ENCODE results near the gene RIN3. TPM values are rescaled to one million over a fixed set of nuclear protein-coding genes. Genes with fewer than 3 reads are reported as not detected.

Gene RIN3
- total RNA-seq, 1 experiment from 2014 or later = 2.4 TPM

GRCh38 chr14:92717571-92718042 lies 204.0 kb downstream of the RIN3 start:
- BruUV-seq (replicated peaks) = no TSS peak
- TF ChIP-seq EZH2 (IDR thresholded peaks at IDR 0.05; ENCODE audit: borderline replicate concordance, low read depth, low read length, poor library complexity, severe bottlenecking) (no peak), CTCF (conservative IDR thresholded peaks at IDR 0.05; ENCODE audit: low read depth, low read length) (no peak)
- POLR2A ChIA-PET (ENCODE audit: low non-redundant PET) = no interaction called here

GRCh38 chr14:92718664-92719063 lies 205.1 kb downstream of the RIN3 start:
- no peak for DNase-seq (ENCODE audit: low spot score)
- no TSS peak for BruUV-seq (replicated peaks)
- Histone ChIP-seq H3K27me3 (replicated peaks; ENCODE audit: insufficient read depth, low read depth, low read length, poor library complexity) (no peaks in the 10 kb centered on the region), H3K4me3 (ENCODE audit: low read depth, low read length, poor library complexity, severe bottlenecking) (no peak overlapping the region), H3K27ac (ENCODE audit: low read depth, low read length, poor library complexity, severe bottlenecking) (no peak overlapping the region), H3K9me3 (ENCODE audit: low read depth, low read length, poor library complexity, severe bottlenecking) (no peaks in the 10 kb centered on the region), H3K36me3 (ENCODE audit: insufficient read depth, low read length, poor library complexity, severe bottlenecking) (no peaks in the 10 kb centered on the region), H3K4me1 (ENCODE audit: insufficient read depth, low read length, poor library complexity, severe bottlenecking) (no peaks in the 10 kb centered on the region)
- POLR2A ChIA-PET (ENCODE audit: low non-redundant PET) = no interaction called here
- no peak for TF ChIP-seq EZH2 (IDR thresholded peaks at IDR 0.05; ENCODE audit: borderline replicate concordance, low read depth, low read length, poor library complexity, severe bottlenecking)
- TF ChIP-seq CTCF (conservative IDR thresholded peaks at IDR 0.05; ENCODE audit: low read depth, low read length) = no peak
- CTCF ChIA-PET = no interaction called here
- intact Hi-C loops (cut with micrococcal nuclease; ENCODE audit: unreplicated experiment) = no loop called here

More at GRCh38 chr14:92717571-92718042, 204.0 kb downstream of the RIN3 start:
- DNase-seq (ENCODE audit: low spot score) = no peak
- intact Hi-C loops (cut with micrococcal nuclease; ENCODE audit: unreplicated experiment) = no loop called here
- Histone ChIP-seq H3K4me3 (ENCODE audit: low read depth, low read length, poor library complexity, severe bottlenecking) (no peak overlapping the region), H3K27ac (ENCODE audit: low read depth, low read length, poor library complexity, severe bottlenecking) (no peak overlapping the region), H3K9me3 (ENCODE audit: low read depth, low read length, poor library complexity, severe bottlenecking) (no peaks in the 10 kb centered on the region), H3K36me3 (ENCODE audit: insufficient read depth, low read length, poor library complexity, severe bottlenecking) (no peaks in the 10 kb centered on the region), H3K4me1 (ENCODE audit: insufficient read depth, low read length, poor library complexity, severe bottlenecking) (no peaks in the 10 kb centered on the region), H3K27me3 (replicated peaks; ENCODE audit: insufficient read depth, low read depth, low read length, poor library complexity) (no peaks in the 10 kb centered on the region)
- CTCF ChIA-PET = no interaction called here

GRCh38 chr14:92719421-92719820 lies 205.8 kb downstream of the RIN3 start:
- no TSS peak for BruUV-seq (replicated peaks)

More at GRCh38 chr14:92719421-92719820, 205.8 kb downstream of the RIN3 start:
- ChIA-PET CTCF (no interaction called here), POLR2A (ENCODE audit: low non-redundant PET) (no interaction called here)
- H3K27me3 ChIP-seq (replicated peaks; ENCODE audit: insufficient read depth, low read depth, low read length, poor library complexity) = no peaks in the 10 kb centered on the region
- no peak for DNase-seq (ENCODE audit: low spot score)
- no peak overlapping the region for H3K27ac ChIP-seq (ENCODE audit: low read depth, low read length, poor library complexity, severe bottlenecking)
- intact Hi-C loops (cut with micrococcal nuclease; ENCODE audit: unreplicated experiment) = no loop called here
- no peaks in the 10 kb centered on the region for H3K4me1 ChIP-seq (ENCODE audit: insufficient read depth, low read length, poor library complexity, severe bottlenecking)
- H3K9me3 ChIP-seq (ENCODE audit: low read depth, low read length, poor library complexity, severe bottlenecking) = no peaks in the 10 kb centered on the region
- H3K4me3 ChIP-seq (ENCODE audit: low read depth, low read length, poor library complexity, severe bottlenecking) = no peak overlapping the region
- H3K36me3 ChIP-seq (ENCODE audit: insufficient read depth, low read length, poor library complexity, severe bottlenecking) = no peaks in the 10 kb centered on the region
- no peak for TF ChIP-seq CTCF (conservative IDR thresholded peaks at IDR 0.05; ENCODE audit: low read depth, low read length)
- TF ChIP-seq EZH2 (IDR thresholded peaks at IDR 0.05; ENCODE audit: borderline replicate concordance, low read depth, low read length, poor library complexity, severe bottlenecking) = no peak
